BLaER1 treated with 17β-estradiol and CSF1 and Interleukin-3, amounts not matched to agents 10 nM and 100 nM (cell line): ENCODE measurements around the gene FRMD4A.

ENCODE experiments used
- H3K27ac ChIP-seq, 11 experiments: shearing (Covaris generic); formaldehyde crosslinking; 2 replicates each; pipeline ENCODE4 v1.8.1; 2022
- H3K27me3 ChIP-seq, 11 experiments: shearing (Covaris generic); formaldehyde crosslinking; 2 replicates each; pipeline ENCODE4 v1.8.1; 2022
- H3K36me3 ChIP-seq, 11 experiments: shearing (Covaris generic); formaldehyde crosslinking; 2 replicates each; pipeline ENCODE4 v1.8.1; 2022
- H3K4me1 ChIP-seq, 10 experiments: shearing (Covaris generic); formaldehyde crosslinking; 2 replicates each; pipeline ENCODE4 v1.8.1; 2022
- H3K4me2 ChIP-seq, 11 experiments: shearing (Covaris generic); formaldehyde crosslinking; 2 replicates each; pipeline ENCODE4 v1.8.1; 2022
- H3K4me3 ChIP-seq, 10 experiments: shearing (Covaris generic); formaldehyde crosslinking; 2 replicates each; pipeline ENCODE4 v1.8.1; 2022
- H3K9ac ChIP-seq, 11 experiments: shearing (Covaris generic); formaldehyde crosslinking; 2 replicates each; pipeline ENCODE4 v1.8.1; 2022
- H3K9me3 ChIP-seq, 11 experiments: shearing (Covaris generic); formaldehyde crosslinking; replicated peaks in 1 of 11; 2 replicates each; pipeline ENCODE4 v1.8.1; 2022
- H4K20me1 ChIP-seq, 11 experiments: shearing (Covaris generic); formaldehyde crosslinking; 2 replicates each; pipeline ENCODE4 v1.8.1; 2022
- Cebpa-rat ChIP-seq, 11 experiments: shearing (Covaris generic); IDR thresholded peaks; 2 replicates each; pipeline ENCODE4 v1.8.1; 2022

The FRMD4A gene

DNA sequence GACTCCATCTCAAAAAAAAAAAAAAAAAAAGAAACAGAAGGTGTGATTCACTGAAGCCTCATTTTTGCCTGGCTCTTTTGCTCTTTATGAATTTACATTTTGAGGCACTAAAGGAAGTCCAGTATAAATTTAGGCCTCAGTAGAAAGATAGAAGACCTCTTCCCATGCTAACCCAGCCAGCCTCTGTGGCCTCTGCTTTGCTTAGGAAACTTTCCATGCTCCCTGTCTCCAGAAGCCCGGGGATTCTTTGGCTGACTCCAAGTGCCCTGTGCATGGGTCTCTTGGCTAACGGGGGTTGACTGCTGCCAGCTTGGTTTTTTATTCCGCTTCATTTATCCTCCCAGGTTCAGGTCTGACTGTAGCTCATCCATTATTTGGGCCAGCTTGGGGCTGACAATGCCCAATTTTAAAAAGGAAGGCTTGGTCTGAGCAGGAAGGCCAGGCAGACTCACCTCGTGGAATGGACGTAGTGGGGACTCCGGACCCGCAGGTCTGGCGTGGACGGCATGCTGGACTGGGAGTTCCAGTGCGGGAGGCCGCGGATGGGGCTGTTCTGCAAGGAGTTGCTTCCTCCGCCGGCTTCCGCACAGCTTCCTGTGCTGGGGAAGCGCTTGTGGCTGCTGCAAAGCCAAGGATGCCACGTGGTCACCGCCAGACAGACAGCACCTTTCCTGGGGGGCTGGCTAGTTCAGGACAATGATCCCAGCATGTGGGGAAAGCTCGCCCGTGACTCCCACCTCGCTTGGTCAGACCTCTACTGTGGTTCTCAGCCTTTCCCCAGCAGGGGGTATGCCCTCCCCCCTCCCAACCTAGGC lies 671.6 kb downstream of the FRMD4A start:
- peaks cover 23 to 37% (median 31%) of the 10 kb centered on the region in 10 experiments for H3K4me1 ChIP-seq
- peak overlapping the region in 10 of 11 experiments; percentile 6 to 56 (median 31); a peak in 13 of 22 replicates for H3K9ac ChIP-seq
- peak overlapping the region in 8 of 11 experiments; percentile 38 to 64 (median 47); a peak in 13 of 22 replicates for H3K27ac ChIP-seq
- H4K20me1 ChIP-seq: peaks cover 0 to 6% (median 0%) of the 10 kb centered on the region in 11 experiments; a peak in 1 of 22 replicates
- TF ChIP-seq Cebpa-rat (IDR thresholded peaks at IDR 0.05): no peak
- H3K27me3 ChIP-seq: no peaks in the 10 kb centered on the region
- H3K4me2 ChIP-seq: peak overlapping the region; percentile 55 to 90 (median 83)
- H3K4me3 ChIP-seq: peak overlapping the region in 3 of 10 experiments; percentile 9 to 20 (median 18); a peak in 3 of 20 replicates
- H3K36me3 ChIP-seq: peaks cover 0 to 49% (median 5%) of the 10 kb centered on the region in 11 experiments; a peak in 9 of 22 replicates
- H3K9me3 ChIP-seq: peaks cover 0 to 5% (median 0%) of the 10 kb centered on the region in 11 experiments; a peak in 3 of 22 replicates

- Histone ChIP-seq H3K4me3 (no peak overlapping the region), H3K36me3 (peaks cover 0 to 48% (median 5%) of the 10 kb centered on the region in 11 experiments; a peak in 10 of 22 replicates), H4K20me1 (peaks cover 0 to 9% (median 0%) of the 10 kb centered on the region in 11 experiments; a peak in 1 of 22 replicates), H3K27me3 (no peaks in the 10 kb centered on the region), H3K4me2 (peak overlapping the region; percentile 55 to 90 (median 83); a peak in 20 of 22 replicates), H3K4me1 (peaks cover 23 to 37% (median 31%) of the 10 kb centered on the region in 10 experiments), H3K27ac (no peak overlapping the region), H3K9ac (no peak overlapping the region), H3K9me3 (peaks cover 0 to 5% (median 0%) of the 10 kb centered on the region in 11 experiments; a peak in 3 of 22 replicates)
- no peak for TF ChIP-seq Cebpa-rat (IDR thresholded peaks at IDR 0.05)
Measured at GRCh38 chr10:13658264-13658663, 672.5 kb downstream of the FRMD4A start.

- H3K36me3 ChIP-seq: peaks cover 0 to 48% (median 7%) of the 10 kb centered on the region in 11 experiments; a peak in 10 of 22 replicates
- no peak overlapping the region for H3K27ac ChIP-seq
- TF ChIP-seq Cebpa-rat (IDR thresholded peaks at IDR 0.05): no peak
- peaks cover 0 to 14% (median 0%) of the 10 kb centered on the region in 11 experiments; a peak in 1 of 22 replicates for H4K20me1 ChIP-seq
- H3K4me3 ChIP-seq: no peak overlapping the region
- peaks cover 0 to 5% (median 0%) of the 10 kb centered on the region in 11 experiments; a peak in 3 of 22 replicates for H3K9me3 ChIP-seq
- peaks cover 23 to 37% (median 31%) of the 10 kb centered on the region in 10 experiments for H3K4me1 ChIP-seq
- H3K9ac ChIP-seq: no peak overlapping the region
- no peaks in the 10 kb centered on the region for H3K27me3 ChIP-seq
- no peak overlapping the region for H3K4me2 ChIP-seq
Measured at GRCh38 chr10:13657101-13657680, 673.5 kb downstream of the FRMD4A start.

DNA sequence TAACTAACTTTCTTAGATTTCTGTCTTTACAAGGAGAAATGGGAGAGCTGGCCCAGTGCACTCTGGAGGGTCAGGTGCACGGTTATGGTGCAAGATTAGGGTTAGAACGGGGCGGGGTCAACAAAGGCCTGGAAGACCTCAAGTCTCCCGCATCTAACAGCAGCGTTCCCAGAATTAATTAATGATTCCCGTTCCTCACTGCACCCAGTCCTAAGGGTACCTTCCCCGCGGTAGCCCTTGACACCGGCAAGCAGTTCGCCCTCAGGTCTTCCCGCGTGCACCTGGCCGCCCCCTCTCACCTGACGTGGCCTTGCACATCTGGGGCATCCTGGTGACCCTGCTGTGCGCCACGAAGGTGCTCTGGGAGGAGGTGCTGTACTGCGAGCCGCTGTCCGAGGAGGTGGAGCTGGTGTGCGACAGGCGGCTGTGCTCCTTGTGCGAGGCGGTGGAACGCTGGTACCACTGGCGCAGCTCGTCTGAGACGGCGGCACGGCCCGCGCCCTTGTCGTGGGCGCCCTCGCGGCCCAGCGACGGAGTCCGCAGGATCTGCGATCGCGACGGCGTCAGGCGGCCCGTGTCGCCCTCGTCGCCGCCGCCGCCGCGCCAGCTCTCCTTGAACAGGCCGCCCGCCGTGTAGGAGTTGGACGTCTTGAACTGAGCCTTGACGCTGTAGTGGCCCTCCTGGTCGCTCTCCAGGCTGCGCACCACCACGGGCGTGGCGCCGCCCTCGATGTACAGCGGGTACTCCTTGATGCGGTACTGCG lies 674.2 kb downstream of the FRMD4A start:
- Histone ChIP-seq H3K27me3 (no peaks in the 10 kb centered on the region), H3K36me3 (peaks cover 0 to 52% (median 10%) of the 10 kb centered on the region in 11 experiments; a peak in 10 of 22 replicates), H3K9ac (no peak overlapping the region), H3K9me3 (peaks cover 0 to 5% (median 0%) of the 10 kb centered on the region in 11 experiments; a peak in 3 of 22 replicates), H3K4me2 (no peak overlapping the region), H3K27ac (no peak overlapping the region), H3K4me3 (no peak overlapping the region), H3K4me1 (peaks cover 23 to 37% (median 31%) of the 10 kb centered on the region in 10 experiments), H4K20me1 (peaks cover 0 to 14% (median 0%) of the 10 kb centered on the region in 11 experiments; a peak in 1 of 22 replicates)
- TF ChIP-seq Cebpa-rat (IDR thresholded peaks at IDR 0.05): no peak

GRCh38 chr10:13654846-13655245 lies 675.9 kb downstream of the FRMD4A start:
- H3K4me2 ChIP-seq: no peak overlapping the region
- no peak overlapping the region for H3K27ac ChIP-seq
- peaks cover 17 to 25% (median 21%) of the 10 kb centered on the region in 10 experiments for H3K4me1 ChIP-seq
- peaks cover 0 to 5% (median 0%) of the 10 kb centered on the region in 11 experiments; a peak in 3 of 22 replicates for H3K9me3 ChIP-seq
- TF ChIP-seq Cebpa-rat (IDR thresholded peaks at IDR 0.05): no peak
- H3K4me3 ChIP-seq: no peak overlapping the region
- no peaks in the 10 kb centered on the region for H3K27me3 ChIP-seq
- no peak overlapping the region for H3K9ac ChIP-seq
- H4K20me1 ChIP-seq: peaks cover 0 to 21% (median 0%) of the 10 kb centered on the region in 11 experiments; a peak in 1 of 22 replicates
- H3K36me3 ChIP-seq: peaks cover 0 to 68% (median 17%) of the 10 kb centered on the region in 11 experiments; a peak in 10 of 22 replicates

DNA sequence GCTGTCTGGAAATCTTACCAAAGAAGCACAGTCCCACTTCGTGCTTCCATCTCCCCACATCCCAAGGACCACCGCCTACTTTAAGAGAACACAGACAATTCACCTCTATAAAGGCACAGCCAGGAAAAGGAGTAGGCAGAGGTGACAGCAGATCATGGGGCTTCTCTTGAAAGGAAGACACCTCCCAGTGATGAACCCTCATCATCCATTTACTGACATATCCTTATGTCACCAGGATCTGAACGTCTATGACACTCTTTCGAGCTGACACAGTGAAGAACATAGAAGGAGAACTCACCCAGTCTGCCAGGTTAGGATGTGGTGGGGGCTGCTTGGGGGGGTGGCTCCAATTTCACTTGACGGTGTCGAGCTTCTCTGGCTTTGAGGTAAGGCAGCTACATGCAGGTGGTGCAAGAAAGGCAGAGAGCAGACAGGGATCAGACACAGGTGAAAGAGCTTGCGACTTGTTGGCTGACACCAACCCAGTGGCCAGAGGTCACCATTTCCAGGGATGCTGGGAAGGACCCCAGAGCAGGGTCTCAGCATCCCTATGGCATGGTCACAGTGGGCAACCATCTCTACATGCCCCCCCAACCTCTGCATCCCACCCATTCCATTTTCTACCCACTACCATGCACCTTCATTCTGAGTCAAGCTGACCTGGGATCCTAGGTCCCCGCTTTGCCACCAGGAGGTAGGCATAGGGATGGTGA lies 676.5 kb downstream of the FRMD4A start:
- H3K36me3 ChIP-seq: peaks cover 0 to 74% (median 19%) of the 10 kb centered on the region in 11 experiments; a peak in 10 of 22 replicates

DNA sequence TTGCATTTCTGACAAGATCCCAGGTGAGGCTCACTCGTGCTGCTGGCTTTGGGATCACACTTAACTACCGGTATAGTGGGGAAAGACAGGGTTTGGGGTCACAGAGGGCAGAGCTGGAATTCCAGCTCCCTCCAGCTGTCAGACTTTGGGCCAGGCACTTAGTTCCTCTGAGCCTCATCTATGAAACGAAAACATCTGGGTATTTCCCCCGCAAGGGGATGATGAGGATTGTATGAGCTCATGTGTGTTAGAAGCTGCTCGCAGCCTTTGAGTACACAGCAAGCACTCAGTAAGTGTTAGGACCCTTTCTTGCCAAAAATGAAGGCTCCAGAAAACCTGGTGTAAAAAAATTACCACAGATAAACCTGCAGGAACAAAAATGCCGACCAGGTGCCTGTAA lies 677.9 kb downstream of the FRMD4A start:
- peaks cover 0 to 16% (median 10%) of the 10 kb centered on the region in 10 experiments; a peak in 17 of 20 replicates for H3K4me1 ChIP-seq
- H3K9ac ChIP-seq: no peak overlapping the region
- H4K20me1 ChIP-seq: peaks cover 0 to 21% (median 0%) of the 10 kb centered on the region in 11 experiments; a peak in 1 of 22 replicates
- H3K27ac ChIP-seq: no peak overlapping the region
- H3K27me3 ChIP-seq: no peaks in the 10 kb centered on the region
- H3K36me3 ChIP-seq: peaks cover 0 to 88% (median 33%) of the 10 kb centered on the region in 11 experiments; a peak in 13 of 22 replicates
- H3K4me3 ChIP-seq: no peak overlapping the region
- peaks cover 0 to 10% (median 0%) of the 10 kb centered on the region in 11 experiments; a peak in 5 of 22 replicates for H3K9me3 ChIP-seq
- TF ChIP-seq Cebpa-rat (IDR thresholded peaks at IDR 0.05): no peak
- H3K4me2 ChIP-seq: no peak overlapping the region

More for the DNA sequence above, 676.5 kb downstream of the FRMD4A start:
- Histone ChIP-seq H3K27ac (no peak overlapping the region), H3K27me3 (no peaks in the 10 kb centered on the region), H3K4me3 (no peak overlapping the region), H3K4me2 (no peak overlapping the region), H4K20me1 (peaks cover 0 to 21% (median 0%) of the 10 kb centered on the region in 11 experiments; a peak in 1 of 22 replicates), H3K9ac (no peak overlapping the region), H3K9me3 (peaks cover 0 to 5% (median 0%) of the 10 kb centered on the region in 11 experiments; a peak in 3 of 22 replicates), H3K4me1 (peaks cover 12 to 21% (median 16%) of the 10 kb centered on the region in 10 experiments)
- no peak for TF ChIP-seq Cebpa-rat (IDR thresholded peaks at IDR 0.05)
